ENCODE results near the gene PRPSAP2. TPM values are rescaled to one million over a fixed set of nuclear protein-coding genes. Genes with fewer than 3 reads are reported as not detected.

The PRPSAP2 gene
- total RNA-seq, 1 experiment from 2014 or later: 37.8 TPM

DNA sequence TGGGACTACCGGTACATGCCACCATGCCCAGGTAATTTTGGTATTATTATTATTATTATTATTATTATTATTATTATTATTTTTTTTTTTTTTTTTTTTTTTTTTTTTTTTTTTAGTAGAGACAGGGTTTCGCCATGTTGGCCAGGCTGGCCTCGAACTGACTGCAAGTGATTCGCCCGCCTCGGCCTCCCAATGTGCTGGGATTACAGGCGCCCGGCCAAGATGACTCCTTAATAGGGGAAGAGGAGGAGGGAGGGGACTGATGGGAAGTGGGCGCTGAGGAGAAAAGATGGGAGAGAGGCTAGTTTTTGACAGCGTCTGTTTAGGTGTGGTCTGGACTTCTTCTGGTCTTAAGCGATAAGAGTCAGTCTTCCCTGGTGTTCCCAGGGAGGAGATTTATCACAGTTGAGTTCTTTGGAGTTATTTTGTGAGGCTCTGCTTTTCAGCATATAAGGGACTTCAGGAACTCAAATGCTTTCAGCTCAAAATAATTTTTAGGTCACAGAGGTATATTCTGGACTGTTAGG lies 59.6 kb downstream of the PRPSAP2 start:
- Histone ChIP-seq H3K9me2 (ENCODE audit: insufficient read depth) (no peaks in the 10 kb centered on the region), H2AFZ (ENCODE audit: low read depth, low read length, poor library complexity, severe bottlenecking) (no peak overlapping the region), H3K27ac (ENCODE audit: low read depth, low read length) (no peak overlapping the region), H3K79me2 (ENCODE audit: insufficient read depth, low read length) (no peaks in the 10 kb centered on the region), H3K9ac (ENCODE audit: low read length) (no peak overlapping the region), H3K27me3 (ENCODE audit: insufficient read depth, low read length) (no peaks in the 10 kb centered on the region), H3K9me3 (ENCODE audit: control insufficient read depth in 1 of 2, insufficient read depth in 1 of 2, low read depth in 1 of 2, low read length in 2 of 2) (no peaks in the 10 kb centered on the region), H3K4me3 (replicated peaks in 1 of 2; ENCODE audit: low read depth in 1 of 2, low read length in 2 of 2) (no peak overlapping the region), H4K20me1 (ENCODE audit: insufficient read depth) (no peaks in the 10 kb centered on the region), H3K4me2 (ENCODE audit: low read length) (no peak overlapping the region), H3K36me3 (ENCODE audit: control insufficient read depth in 1 of 2, insufficient read depth in 2 of 2, low read length in 2 of 2) (no peaks in the 10 kb centered on the region; a peak in 1 of 4 replicates), H3K4me1 (ENCODE audit: control insufficient read depth in 1 of 2, insufficient read depth in 2 of 2, low read length in 2 of 2) (peaks cover 6 to 10% of the 10 kb centered on the region in 2 experiments; a peak in 2 of 4 replicates)
- ChIA-PET POLR2A (no interaction called here), CTCF (no interaction called here), RAD21 (ENCODE audit: low non-redundant PET in 1 of 2, low total read pairs in 2 of 2, uncharacterized antibody in 2 of 2, unreplicated experiment in 2 of 2) (no interaction called here)
- ATAC-seq (no peak), DNase-seq (ENCODE audit: low read depth, low spot score) (no peak)
- no TSS peak for BruUV-seq (replicated peaks)
- TF ChIP-seq JUND (IDR thresholded peaks at IDR 0.05) (no peak), ZNF274 (IDR thresholded peaks at IDR 0.05; ENCODE audit: low read depth, low read length) (no peak), ZFX (IDR thresholded peaks at IDR 0.05) (no peak), FOSL1 (IDR thresholded peaks at IDR 0.05; ENCODE audit: low read depth) (no peak)
- TF ChIP-seq, protein P1, sequence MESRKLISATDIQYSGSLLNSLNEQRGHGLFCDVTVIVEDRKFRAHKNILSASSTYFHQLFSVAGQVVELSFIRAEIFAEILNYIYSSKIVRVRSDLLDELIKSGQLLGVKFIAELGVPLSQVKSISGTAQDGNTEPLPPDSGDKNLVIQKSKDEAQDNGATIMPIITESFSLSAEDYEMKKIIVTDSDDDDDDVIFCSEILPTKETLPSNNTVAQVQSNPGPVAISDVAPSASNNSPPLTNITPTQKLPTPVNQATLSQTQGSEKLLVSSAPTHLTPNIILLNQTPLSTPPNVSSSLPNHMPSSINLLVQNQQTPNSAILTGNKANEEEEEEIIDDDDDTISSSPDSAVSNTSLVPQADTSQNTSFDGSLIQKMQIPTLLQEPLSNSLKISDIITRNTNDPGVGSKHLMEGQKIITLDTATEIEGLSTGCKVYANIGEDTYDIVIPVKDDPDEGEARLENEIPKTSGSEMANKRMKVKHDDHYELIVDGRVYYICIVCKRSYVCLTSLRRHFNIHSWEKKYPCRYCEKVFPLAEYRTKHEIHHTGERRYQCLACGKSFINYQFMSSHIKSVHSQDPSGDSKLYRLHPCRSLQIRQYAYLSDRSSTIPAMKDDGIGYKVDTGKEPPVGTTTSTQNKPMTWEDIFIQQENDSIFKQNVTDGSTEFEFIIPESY (IDR thresholded peaks at IDR 0.05; ENCODE audit: extremely low read depth, insufficient replicate concordance, low read length): no peak
- intact Hi-C loops (cut with micrococcal nuclease): no loop called here

DNA sequence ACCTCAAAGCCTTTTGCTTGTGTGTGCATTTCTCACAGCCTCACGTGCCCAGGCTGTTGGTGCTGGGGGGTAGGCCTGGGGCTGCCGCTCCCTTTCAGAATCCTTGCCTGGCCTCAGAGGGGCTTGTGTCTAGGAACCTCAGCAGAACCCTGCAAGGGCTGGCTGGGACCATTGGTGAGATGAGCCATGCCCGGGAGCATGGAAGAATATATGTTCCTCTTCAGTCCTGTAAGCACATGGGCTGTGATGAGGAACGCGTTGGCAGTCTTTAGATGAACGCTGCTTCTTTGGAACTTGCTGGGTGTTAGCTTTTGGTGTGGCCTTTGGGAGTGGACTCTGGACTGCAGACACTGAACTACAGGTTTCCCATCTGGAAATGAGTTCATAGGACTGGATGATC lies 62.0 kb downstream of the PRPSAP2 start:
- Histone ChIP-seq H3K9me2 (ENCODE audit: insufficient read depth) (no peaks in the 10 kb centered on the region), H3K4me1 (ENCODE audit: control insufficient read depth in 1 of 2, insufficient read depth in 2 of 2, low read length in 2 of 2) (peaks cover 6 to 10% of the 10 kb centered on the region in 2 experiments; a peak in 2 of 4 replicates), H3K9me3 (ENCODE audit: control insufficient read depth in 1 of 2, insufficient read depth in 1 of 2, low read depth in 1 of 2, low read length in 2 of 2) (no peaks in the 10 kb centered on the region), H4K20me1 (ENCODE audit: insufficient read depth) (no peaks in the 10 kb centered on the region), H3K9ac (ENCODE audit: low read length) (no peak overlapping the region), H3K4me2 (ENCODE audit: low read length) (no peak overlapping the region), H3K27me3 (ENCODE audit: insufficient read depth, low read length) (no peaks in the 10 kb centered on the region), H2AFZ (ENCODE audit: low read depth, low read length, poor library complexity, severe bottlenecking) (no peak overlapping the region), H3K36me3 (ENCODE audit: control insufficient read depth in 1 of 2, insufficient read depth in 2 of 2, low read length in 2 of 2) (no peaks in the 10 kb centered on the region; a peak in 1 of 4 replicates), H3K4me3 (replicated peaks in 1 of 2; ENCODE audit: low read depth in 1 of 2, low read length in 2 of 2) (no peak overlapping the region), H3K79me2 (ENCODE audit: insufficient read depth, low read length) (0 out of 2 replicates have a peak, but pooled peaks cover 5% of the 10 kb centered on the region), H3K27ac (ENCODE audit: low read depth, low read length) (no peak overlapping the region)
- no peak for TF ChIP-seq ELF1 (IDR thresholded peaks at IDR 0.05; ENCODE audit: borderline replicate concordance, low read depth)
- TF ChIP-seq, protein P2, sequence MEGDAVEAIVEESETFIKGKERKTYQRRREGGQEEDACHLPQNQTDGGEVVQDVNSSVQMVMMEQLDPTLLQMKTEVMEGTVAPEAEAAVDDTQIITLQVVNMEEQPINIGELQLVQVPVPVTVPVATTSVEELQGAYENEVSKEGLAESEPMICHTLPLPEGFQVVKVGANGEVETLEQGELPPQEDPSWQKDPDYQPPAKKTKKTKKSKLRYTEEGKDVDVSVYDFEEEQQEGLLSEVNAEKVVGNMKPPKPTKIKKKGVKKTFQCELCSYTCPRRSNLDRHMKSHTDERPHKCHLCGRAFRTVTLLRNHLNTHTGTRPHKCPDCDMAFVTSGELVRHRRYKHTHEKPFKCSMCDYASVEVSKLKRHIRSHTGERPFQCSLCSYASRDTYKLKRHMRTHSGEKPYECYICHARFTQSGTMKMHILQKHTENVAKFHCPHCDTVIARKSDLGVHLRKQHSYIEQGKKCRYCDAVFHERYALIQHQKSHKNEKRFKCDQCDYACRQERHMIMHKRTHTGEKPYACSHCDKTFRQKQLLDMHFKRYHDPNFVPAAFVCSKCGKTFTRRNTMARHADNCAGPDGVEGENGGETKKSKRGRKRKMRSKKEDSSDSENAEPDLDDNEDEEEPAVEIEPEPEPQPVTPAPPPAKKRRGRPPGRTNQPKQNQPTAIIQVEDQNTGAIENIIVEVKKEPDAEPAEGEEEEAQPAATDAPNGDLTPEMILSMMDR (IDR thresholded peaks at IDR 0.05 in 2 of 3, conservative IDR thresholded peaks at IDR 0.05 in 1 of 3; ENCODE audit: borderline replicate concordance in 1 of 3, insufficient read depth in 1 of 3, low read depth in 2 of 3, low read length in 2 of 3): no peak
- TF ChIP-seq EZH2 (IDR thresholded peaks at IDR 0.05): no peak
- TF ChIP-seq, protein P3, sequence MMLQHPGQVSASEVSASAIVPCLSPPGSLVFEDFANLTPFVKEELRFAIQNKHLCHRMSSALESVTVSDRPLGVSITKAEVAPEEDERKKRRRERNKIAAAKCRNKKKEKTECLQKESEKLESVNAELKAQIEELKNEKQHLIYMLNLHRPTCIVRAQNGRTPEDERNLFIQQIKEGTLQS (IDR thresholded peaks at IDR 0.05): no peak
- no peak for TF ChIP-seq JUND (IDR thresholded peaks at IDR 0.05)
- no peak for TF ChIP-seq SP1 (IDR thresholded peaks at IDR 0.05; ENCODE audit: low read depth)
- TF ChIP-seq EZH2phosphoT487 (IDR thresholded peaks at IDR 0.05; ENCODE audit: borderline replicate concordance): no peak
- no peak for TF ChIP-seq SRF (IDR thresholded peaks at IDR 0.05; ENCODE audit: low read depth)
- ATAC-seq (no peak), DNase-seq (ENCODE audit: low read depth, low spot score) (no peak)
- BruUV-seq (replicated peaks): no TSS peak
- POLR2A ChIA-PET: no interaction called here
- RAD21 ChIA-PET (ENCODE audit: low non-redundant PET in 1 of 2, low total read pairs in 2 of 2, uncharacterized antibody in 2 of 2, unreplicated experiment in 2 of 2): no interaction called here
- intact Hi-C loops (cut with micrococcal nuclease): no loop called here
- CTCF ChIA-PET: no interaction called here

All from HCT116 (cell line).